ENCODE results near the gene PLTP.
"Not testable (repeated sequence)": the region's sequence is repeated elsewhere in the genome, so short reads cannot be mapped to it uniquely, and the experiment has no call there.

PLTP gene

GRCh38 chr20:45944965-45945677 lies 33.2 kb upstream of the PLTP start:
- no peak for DNase-seq (ENCODE audit: low spot score)

- peak; percentile 24 for DNase-seq (ENCODE audit: low spot score)
Observed at GRCh38 chr20:45944151-45944964, 32.4 kb upstream of the PLTP start.

GRCh38 chr20:45943613-45944012 lies 31.7 kb upstream of the PLTP start:
- DNase-seq (ENCODE audit: low spot score) = no peak

GRCh38 chr20:45940469-45940868 lies 28.5 kb upstream of the PLTP start:
- no peak for DNase-seq (ENCODE audit: low spot score)

- no peak for DNase-seq (ENCODE audit: low spot score)
Observed at GRCh38 chr20:45940053-45940452, 28.1 kb upstream of the PLTP start.

GRCh38 chr20:45938727-45939438 lies 26.9 kb upstream of the PLTP start:
- DNase-seq (ENCODE audit: low spot score) = no peak

GRCh38 chr20:45937765-45938164 lies 25.8 kb upstream of the PLTP start:
- DNase-seq (ENCODE audit: low spot score) = peak; percentile 27

- peak; percentile 34 for DNase-seq (ENCODE audit: low spot score)
Observed at GRCh38 chr20:45935416-45936046, 23.6 kb upstream of the PLTP start.

GRCh38 chr20:45934586-45935415 lies 22.8 kb upstream of the PLTP start, which contains the start of gene PCIF1:
PCIF1 (plus strand) TSS chr20:45934683; CDS start chr20:45939000, 4,317 bp downstream.
- DNase-seq (ENCODE audit: low spot score) = peak; percentile 98

- peak; percentile 43 for DNase-seq (ENCODE audit: low spot score)
Observed at GRCh38 chr20:45934046-45934585, 22.2 kb upstream of the PLTP start.

GRCh38 chr20:45933266-45934045 lies 21.5 kb upstream of the PLTP start:
- DNase-seq (ENCODE audit: low spot score) = peak; percentile 58

GRCh38 chr20:45931680-45932079 lies 19.7 kb upstream of the PLTP start:
- DNase-seq (ENCODE audit: low spot score) = not testable (repeated sequence)

- DNase-seq (ENCODE audit: low spot score) = no peak
Observed at GRCh38 chr20:45927071-45927878, 15.3 kb upstream of the PLTP start.

- DNase-seq (ENCODE audit: low spot score) = no peak
Observed at GRCh38 chr20:45926731-45927070, 14.7 kb upstream of the PLTP start.

- no peak for DNase-seq (ENCODE audit: low spot score)
Observed at GRCh38 chr20:45925821-45926506, 14.0 kb upstream of the PLTP start.

- DNase-seq (ENCODE audit: low spot score) = no peak
Observed at GRCh38 chr20:45924391-45925261, 12.7 kb upstream of the PLTP start.

GRCh38 chr20:45921337-45922189 lies 9.6 kb upstream of the PLTP start:
- no peak for DNase-seq (ENCODE audit: low spot score)

Measured in CD4-positive, alpha-beta T cell treated with Interleukin-15 for 4 hours (primary cell).